ENCODE measurements around the gene CIBAR2.
"Not testable (repeated sequence)": the region's sequence is repeated elsewhere in the genome, so short reads cannot be mapped to it uniquely, and the experiment has no call there.

CIBAR2 gene

GRCh38 chr16:85127379-85127723, 15.1 kb upstream of the CIBAR2 start:
- DNase-seq = no peak

- peak; percentile 53 for DNase-seq
These were observed 14.6 kb upstream of the CIBAR2 start for GRCh38 chr16:85126705-85127378.

DNA sequence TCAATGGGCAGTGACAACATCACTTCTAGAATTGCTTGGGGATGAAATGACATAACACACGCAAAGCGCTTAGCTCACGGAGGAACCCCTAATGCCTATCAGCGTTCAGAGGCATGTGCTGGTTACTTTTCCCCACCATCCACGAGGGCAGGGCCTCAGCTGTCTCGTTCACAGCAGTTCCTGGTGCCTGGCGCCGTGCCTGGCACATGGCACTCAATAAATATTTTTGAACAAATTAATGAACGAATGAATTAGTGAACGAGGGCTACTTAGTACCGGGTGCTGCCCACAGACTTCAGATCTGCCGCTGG, 14.1 kb upstream of the CIBAR2 start:
- no peak for DNase-seq

DNA sequence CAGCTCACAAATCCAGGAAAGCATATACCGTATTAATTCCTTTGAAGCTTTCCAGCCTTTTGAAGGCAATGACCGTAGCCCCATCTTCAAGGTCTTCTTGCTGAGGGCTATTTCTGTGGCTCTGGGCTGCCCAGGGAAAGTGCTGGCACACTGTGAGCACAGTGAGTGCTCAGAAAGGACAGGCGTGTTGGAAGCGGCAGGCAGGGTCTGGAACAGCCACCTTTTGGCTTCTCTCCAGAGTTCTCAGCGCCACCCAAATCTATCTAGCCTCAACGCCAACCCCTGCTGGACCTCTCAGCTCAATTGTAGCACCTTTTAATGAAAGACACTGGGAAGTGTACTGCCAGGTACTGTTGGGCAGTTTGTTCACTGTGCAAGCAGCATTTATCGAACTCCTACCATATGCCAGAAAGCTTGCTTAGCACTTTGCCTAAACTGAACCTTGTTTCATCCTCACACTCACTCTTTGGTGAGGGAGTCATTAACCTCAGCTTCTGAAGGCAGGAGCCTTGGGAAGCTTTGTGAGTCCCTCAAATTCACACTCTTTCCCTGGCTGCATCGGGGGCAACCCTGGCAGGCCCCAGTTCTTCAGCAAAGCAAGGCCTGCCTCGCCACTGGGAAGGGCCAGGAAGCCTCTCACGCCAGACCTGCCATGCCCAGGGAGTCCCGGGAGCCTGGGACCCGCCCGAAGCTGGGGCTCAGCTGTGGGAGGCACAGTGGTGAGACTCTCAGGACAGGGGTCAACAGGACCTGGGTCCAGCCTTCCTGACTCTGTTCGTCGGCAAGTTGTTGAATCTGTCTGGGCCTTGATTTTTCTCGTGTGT, 13.5 kb upstream of the CIBAR2 start:
- no peak for DNase-seq

GRCh38 chr16:85124636-85125346, 12.5 kb upstream of the CIBAR2 start:
- DNase-seq = no peak

GRCh38 chr16:85123891-85124635, 11.8 kb upstream of the CIBAR2 start:
- no peak for DNase-seq

GRCh38 chr16:85123441-85123840, 11.2 kb upstream of the CIBAR2 start:
- not testable (repeated sequence) for DNase-seq

- DNase-seq = no peak
These were observed 7.7 kb upstream of the CIBAR2 start for GRCh38 chr16:85120006-85120340.

DNA sequence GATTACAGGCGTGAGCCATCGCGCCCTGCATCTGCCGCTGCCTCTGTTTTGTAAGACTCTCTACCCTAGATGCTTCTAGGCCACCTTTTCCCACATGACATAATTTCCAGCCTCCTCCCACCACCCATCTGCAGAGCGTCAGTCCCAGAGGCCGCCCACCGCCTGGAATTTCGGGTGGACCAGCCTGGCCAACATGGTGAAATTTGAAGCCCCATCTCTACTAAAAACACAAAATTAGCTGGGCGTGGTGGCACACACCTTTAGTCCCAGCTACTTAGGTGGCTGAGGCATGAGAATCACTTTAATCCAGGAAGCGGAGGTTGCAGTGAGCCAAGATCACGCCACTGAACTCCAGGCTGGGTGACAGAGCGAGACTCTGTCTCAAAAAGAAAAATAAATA, 5.1 kb upstream of the CIBAR2 start:
- DNase-seq = no peak

DNA sequence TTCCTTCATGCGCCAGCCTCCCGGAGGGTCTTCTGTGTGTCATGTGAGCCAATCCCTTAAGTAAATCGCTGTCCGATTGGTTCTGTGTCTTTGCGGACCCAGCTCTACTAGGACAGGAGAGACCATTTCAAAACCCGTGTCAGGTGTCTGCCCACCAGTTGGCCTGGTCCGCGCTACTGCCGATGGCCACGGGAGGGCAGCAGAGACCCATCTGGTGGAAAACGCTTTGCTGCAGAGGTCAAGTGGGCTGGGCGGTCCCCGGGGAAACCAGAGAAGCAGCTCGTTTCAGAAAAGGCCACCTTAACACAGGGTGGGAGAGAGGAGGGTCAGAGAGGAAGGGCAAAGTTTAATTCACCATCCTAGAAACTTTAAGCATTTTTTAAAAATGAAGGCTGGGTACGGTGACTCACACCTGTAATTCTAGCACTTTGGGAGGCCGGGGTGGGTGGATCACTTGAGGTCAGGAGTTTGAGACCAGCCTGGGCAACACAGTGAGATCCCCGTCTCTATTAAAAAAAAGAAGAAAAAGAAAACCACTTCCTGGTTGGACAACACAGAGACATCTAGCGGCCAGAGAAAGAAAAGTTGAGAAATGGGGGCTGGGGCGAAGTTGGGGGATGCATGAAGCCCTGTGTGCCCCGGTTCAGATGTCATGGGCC, 2.8 kb upstream of the CIBAR2 start:
- peak; percentile 85 for DNase-seq

DNA sequence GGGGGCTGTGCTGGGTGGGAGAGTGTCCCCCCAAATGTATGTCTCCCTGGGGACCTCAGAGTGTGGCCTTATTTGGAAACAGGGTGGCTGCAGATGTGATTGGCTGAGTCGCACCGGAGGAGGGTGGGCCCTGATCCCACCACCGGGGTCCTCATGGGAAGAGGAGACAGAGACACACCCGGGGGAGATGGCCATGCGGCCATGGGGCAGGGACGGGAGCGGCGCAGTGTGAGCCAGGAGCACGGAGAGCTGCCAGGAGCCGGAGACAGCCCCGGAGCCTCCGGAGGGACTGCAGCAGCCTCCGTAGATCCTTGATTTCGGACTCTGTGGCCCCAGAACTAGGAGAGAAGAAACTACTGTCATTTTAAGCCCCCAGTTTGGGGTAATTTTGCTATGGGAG, 1.6 kb upstream of the CIBAR2 start:
- no peak for DNase-seq

DNA sequence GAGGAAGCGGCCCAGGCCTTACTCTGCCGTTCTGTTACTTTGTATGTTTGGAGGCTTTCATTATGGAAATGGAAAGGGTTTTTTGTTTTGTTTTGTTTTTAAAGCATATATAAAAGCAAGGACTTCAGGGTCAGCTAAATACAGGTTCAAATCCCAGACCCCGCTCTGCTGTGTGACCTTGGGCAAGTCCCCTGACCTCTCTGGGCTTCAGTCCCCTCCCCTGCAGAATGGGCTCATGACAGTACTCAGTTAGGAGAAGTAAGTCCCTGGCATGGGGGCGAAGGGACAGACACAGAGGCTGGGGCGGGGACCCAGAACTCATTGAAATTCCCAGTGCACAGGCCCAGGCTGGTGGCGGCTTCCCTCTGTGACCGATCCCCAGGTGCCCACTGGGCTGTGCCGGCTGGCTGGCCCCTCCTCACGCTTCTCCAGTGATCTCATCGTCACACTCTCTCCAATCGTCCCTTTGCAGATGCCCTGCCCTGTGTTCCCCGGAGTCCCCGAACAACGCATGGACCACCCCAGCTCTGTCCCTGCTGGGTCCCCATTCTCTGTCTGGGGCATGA, 979 bp upstream of the CIBAR2 start:
- DNase-seq = no peak

GRCh38 chr16:85111184-85111583, 1.1 kb downstream of the CIBAR2 start:
- DNase-seq = no peak

DNA sequence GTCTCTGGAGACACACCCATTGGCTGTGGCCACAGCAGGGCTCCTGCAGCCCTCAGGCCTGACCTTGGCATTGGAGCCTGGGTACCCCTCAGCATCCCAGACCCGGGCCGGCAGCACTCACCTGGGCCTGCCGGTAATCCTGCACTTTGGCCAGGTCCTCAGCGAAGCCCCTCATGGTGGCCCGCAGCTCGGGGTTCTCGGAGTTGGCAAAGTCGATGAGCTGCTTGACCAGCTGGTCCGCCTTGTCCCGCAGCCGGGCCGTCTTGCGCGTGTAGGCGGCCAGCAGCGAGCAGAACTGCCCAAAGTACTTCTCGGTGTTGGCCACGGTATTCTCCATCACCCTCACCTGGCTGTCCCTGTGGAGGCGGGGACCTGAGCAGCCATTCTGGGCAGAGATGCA, 2.2 kb downstream of the CIBAR2 start:
- DNase-seq = no peak

- no peak for DNase-seq
These were observed 4.7 kb downstream of the CIBAR2 start for GRCh38 chr16:85107532-85107931.

- no peak for DNase-seq
These were observed 5.2 kb downstream of the CIBAR2 start for GRCh38 chr16:85107083-85107482.

GRCh38 chr16:85105475-85105874, 6.8 kb downstream of the CIBAR2 start:
- no peak for DNase-seq

DNA sequence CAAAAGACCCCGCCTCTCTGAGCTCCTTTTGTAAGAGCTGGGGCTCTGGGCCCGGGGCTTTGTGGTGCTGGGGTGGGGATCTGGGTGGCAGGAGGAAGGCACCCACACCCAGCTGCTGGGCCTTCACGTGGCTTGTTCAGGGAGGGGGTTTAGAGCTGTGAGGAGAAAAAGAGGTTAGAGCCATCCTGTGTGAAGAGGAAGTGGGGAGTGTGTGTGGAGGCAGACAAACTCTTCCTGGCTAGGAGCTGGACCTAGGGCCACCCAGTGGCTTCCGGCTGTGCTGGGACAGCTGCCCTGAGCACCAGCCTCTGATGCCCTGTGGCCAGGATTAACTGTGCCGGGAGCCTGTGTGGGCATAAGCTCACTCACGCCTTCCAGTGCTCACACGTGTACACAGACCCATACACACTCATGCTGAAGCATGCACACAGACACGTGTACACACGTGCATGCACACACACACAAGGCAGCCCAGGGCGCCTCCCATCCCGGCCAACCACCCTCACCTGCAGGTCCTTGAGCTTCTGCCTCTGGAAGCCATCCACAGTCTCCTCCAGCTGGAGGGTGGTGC, 7.4 kb downstream of the CIBAR2 start:
- DNase-seq = no peak

DNA sequence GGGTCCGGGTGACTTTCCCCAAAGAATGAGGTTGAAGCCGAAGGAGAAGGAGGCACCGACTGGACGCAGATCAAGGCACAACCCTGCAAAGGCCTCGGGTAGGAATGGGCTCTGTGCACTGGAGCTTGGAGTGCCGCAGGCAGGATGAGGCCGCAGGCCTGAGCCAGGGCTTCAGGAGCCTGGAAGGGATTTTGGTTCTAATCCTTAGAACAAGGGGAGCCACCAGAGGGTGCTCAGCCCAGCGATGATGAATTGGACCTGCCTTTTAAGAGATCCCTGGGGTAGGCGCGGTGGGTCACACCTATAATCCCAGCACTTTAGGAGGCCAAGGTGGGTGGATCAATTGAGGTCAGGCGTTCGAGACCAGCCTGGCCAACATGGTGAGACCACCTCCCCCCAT, 8.1 kb downstream of the CIBAR2 start:
- no peak for DNase-seq

DNA sequence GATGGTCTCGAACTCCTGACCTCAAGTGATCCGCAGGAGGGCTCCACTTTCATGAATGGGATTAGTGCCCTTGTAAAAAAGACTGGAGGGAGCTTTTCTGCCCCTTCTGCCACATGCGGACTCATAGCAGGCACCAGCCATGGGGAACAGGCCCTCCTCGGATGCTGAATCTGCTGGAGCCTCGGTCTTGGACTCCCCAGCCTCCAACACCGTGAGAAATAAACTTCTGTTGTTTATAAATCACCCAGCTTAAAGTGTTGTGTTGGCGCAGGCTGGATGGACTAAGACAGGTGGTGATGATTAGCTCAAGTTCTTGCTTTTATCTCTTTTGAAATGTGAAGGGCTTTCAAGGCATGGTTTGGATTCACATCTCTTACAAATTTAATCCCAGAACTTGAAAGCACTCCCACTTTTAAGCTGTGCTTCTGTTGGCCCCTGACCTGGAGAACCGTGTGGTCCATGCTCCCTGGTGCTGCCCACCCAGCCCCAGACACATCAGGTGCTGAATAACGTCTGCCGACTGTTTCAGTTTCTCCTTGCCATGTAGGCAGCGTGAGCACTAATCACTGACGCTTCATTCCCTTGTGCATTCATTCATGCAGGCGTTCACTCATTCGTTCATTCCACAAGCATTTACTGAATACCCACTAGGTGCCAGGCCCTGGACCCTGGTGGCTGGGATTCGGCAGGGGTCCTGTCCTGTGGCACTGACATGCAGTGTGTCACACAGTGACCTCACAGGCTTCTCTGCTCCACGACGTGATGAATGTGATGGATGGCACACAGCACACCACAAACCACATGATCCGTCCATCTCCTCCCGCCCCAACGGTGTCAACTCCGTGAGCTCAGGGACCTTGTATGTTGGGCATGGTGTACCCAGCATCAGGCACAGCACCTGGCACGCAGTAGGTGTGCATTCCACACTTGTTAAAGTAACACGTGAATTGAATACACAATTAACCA, 8.9 kb downstream of the CIBAR2 start:
- no peak for DNase-seq
